H1 (cell line): ENCODE data around the gene VRK3. TPM values are rescaled to one million over a fixed set of nuclear protein-coding genes. Genes with fewer than 3 reads are reported as not detected.

Experiments
- polyA plus RNA-seq, 7 experiments: library from polyadenylated mRNA; depleted of rRNA in 3 of 7; stranded (reverse) in 5 of 7; unstranded in 2 of 7; fragments of >200 nt in 5 of 7; fragments of 200-250 nt in 2 of 7; gene quantifications; 1 replicate in 5 of 7; 2 replicates in 1 of 7; 4 replicates in 1 of 7; pipeline versions ENCODE4 v1.2.1 to v1.2.3, GENCODE V29; 2011 to 2013; ENCODE audit warnings: missing spikeins in 2 of 7, mixed read lengths in 2 of 7
- total RNA-seq: library from RNA; stranded (reverse); fragmentation: NEBNext Ultra II Directional; extraction: Animal tissue kit (Norgen Biotek cat#: 25700); gene quantifications from 2 replicates; pipeline ENCODE4 v1.2.1, GENCODE V29; 2021

VRK3 gene
- total and polyA plus RNA-seq, 2 of the 8 experiments (the other 6 are each of a cell fraction or from before 2014, with no cell fraction given): 21.3 to 36.1 TPM

Other genes starting within 250 kb of the VRK3 start
- gene FUZ, start 212.1 kb downstream of the VRK3 start, total RNA-seq: 33.9 and 34.1 TPM in 2 replicates
- 28.4 and 43.8 TPM in 2 replicates for gene FUZ, start 212.1 kb downstream of the VRK3 start, polyA plus RNA-seq (2011; rRNA removed)
- gene MED25, start 207.1 kb downstream of the VRK3 start, total RNA-seq: 71.4 and 73.9 TPM in 2 replicates
- gene MED25, start 207.1 kb downstream of the VRK3 start, polyA plus RNA-seq (2011; rRNA removed): 21.6 and 40.4 TPM in 2 replicates
- gene PTOV1, start 174.2 kb downstream of the VRK3 start, total RNA-seq: 251 and 261 TPM in 2 replicates
- gene PTOV1, start 174.2 kb downstream of the VRK3 start, polyA plus RNA-seq (2011; rRNA removed): 147 and 213 TPM in 2 replicates
- 105 TPM in 2 replicates for gene PNKP, start 157.8 kb downstream of the VRK3 start, total RNA-seq
- gene PNKP, start 157.8 kb downstream of the VRK3 start, polyA plus RNA-seq (2011; rRNA removed): 45.8 and 66.5 TPM in 2 replicates
- gene AKT1S1, start 148.0 kb downstream of the VRK3 start, total RNA-seq: 45.9 and 46.7 TPM in 2 replicates
- 40.7 and 73.3 TPM in 2 replicates for gene AKT1S1, start 148.0 kb downstream of the VRK3 start, polyA plus RNA-seq (2011; rRNA removed)
- 44.9 and 47.6 TPM in 2 replicates for gene TBC1D17, start 147.7 kb downstream of the VRK3 start, total RNA-seq
- gene TBC1D17, start 147.7 kb downstream of the VRK3 start, polyA plus RNA-seq (2011; rRNA removed): 30.3 and 53.7 TPM in 2 replicates
- 0.67 and 0.76 TPM in 2 replicates for gene IL4I1, start 128.5 kb downstream of the VRK3 start, total RNA-seq
- 0.30 and 0.41 TPM in 2 replicates for gene IL4I1, start 128.5 kb downstream of the VRK3 start, polyA plus RNA-seq (2011; rRNA removed)
- gene ATF5, start 96.2 kb downstream of the VRK3 start, total RNA-seq: 13.1 TPM in 2 replicates
- gene ATF5, start 96.2 kb downstream of the VRK3 start, polyA plus RNA-seq (2011; rRNA removed): 6.2 and 25.0 TPM in 2 replicates
- gene NUP62, start 95.9 kb downstream of the VRK3 start, total RNA-seq: 106 and 107 TPM in 2 replicates
- gene NUP62, start 95.9 kb downstream of the VRK3 start, polyA plus RNA-seq (2011; rRNA removed): 50.0 and 60.0 TPM in 2 replicates
- not detected in 2 replicates for gene SIGLEC11, start 64.2 kb downstream of the VRK3 start, total RNA-seq
- 0.14 and 0.18 TPM in 2 replicates for gene SIGLEC11, start 64.2 kb downstream of the VRK3 start, polyA plus RNA-seq (2011; rRNA removed)
- 11.0 and 11.7 TPM in 2 replicates for gene ZNF473, start 633 bp upstream of the VRK3 start, total RNA-seq
- 5.2 and 5.8 TPM in 2 replicates for gene ZNF473, start 633 bp upstream of the VRK3 start, polyA plus RNA-seq (2011; rRNA removed)
- 0.94 and 1.7 TPM in 2 replicates for gene IZUMO2, start 137.9 kb upstream of the VRK3 start, total RNA-seq
- gene IZUMO2, start 137.9 kb upstream of the VRK3 start, polyA plus RNA-seq (2011; rRNA removed): 1.9 TPM in 2 replicates
- gene MYH14, start 178.2 kb upstream of the VRK3 start, total RNA-seq: 25.7 and 28.6 TPM in 2 replicates
- gene MYH14, start 178.2 kb upstream of the VRK3 start, polyA plus RNA-seq (2011; rRNA removed): 17.3 and 25.3 TPM in 2 replicates